HUES6 (cell line): ENCODE data around the gene INPP5D.

Experiments
- H3K27ac ChIP-seq: 2 replicates; pipeline ENCODE4 v1.7.0; 2013; ENCODE audit warnings: low read depth, mild to moderate bottlenecking, low read length, inconsistent platforms
- H3K27me3 ChIP-seq: 2 replicates; pipeline ENCODE4 v1.6.1; 2013; ENCODE audit warnings: low read length; ENCODE audit not compliant: control insufficient read depth, insufficient read depth
- H3K36me3 ChIP-seq: 2 replicates; pipeline ENCODE4 v1.6.1; 2013; ENCODE audit warnings: low read length; ENCODE audit not compliant: control insufficient read depth, insufficient read depth
- H3K4me1 ChIP-seq: 2 replicates; pipeline ENCODE4 v1.6.1; 2013; ENCODE audit warnings: low read length; ENCODE audit not compliant: control insufficient read depth, insufficient read depth
- H3K4me3 ChIP-seq: 2 replicates; pipeline ENCODE4 v1.5.1; 2013; ENCODE audit warnings: low read depth, low read length
- H3K9ac ChIP-seq: one replicate; pipeline ENCODE4 v1.6.1; 2013; ENCODE audit warnings: mild to moderate bottlenecking, low read length
- H3K9me3 ChIP-seq: 2 replicates; pipeline ENCODE4 v1.6.1; 2013; ENCODE audit warnings: low read depth, low read length; ENCODE audit not compliant: control insufficient read depth, insufficient read depth

Gene INPP5D

DNA sequence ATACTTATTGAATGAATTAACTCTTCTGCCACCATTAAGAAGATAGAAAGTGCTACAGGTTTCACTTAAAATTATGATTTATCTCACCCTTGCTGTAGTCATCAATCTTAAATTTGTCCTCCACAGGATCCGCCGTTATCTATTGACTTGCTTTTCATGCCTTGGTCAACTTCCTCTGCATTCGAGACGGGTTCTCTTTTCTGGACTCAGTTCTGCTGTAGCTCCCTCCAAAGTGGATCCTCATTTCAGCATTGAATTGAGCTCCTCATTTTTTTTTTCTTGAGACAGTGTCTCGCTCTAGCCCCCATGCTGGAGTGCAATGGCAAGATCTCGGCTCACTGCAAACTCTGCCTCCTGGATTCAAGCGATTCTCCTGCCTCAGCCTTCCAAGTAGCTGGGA lies 27.6 kb downstream of the INPP5D start:
- Histone ChIP-seq H3K27me3 (no peaks in the 10 kb centered on the region), H3K36me3 (no peaks in the 10 kb centered on the region), H3K9ac (no peak overlapping the region), H3K4me3 (no peak overlapping the region), H3K27ac (no peak overlapping the region), H3K9me3 (no peaks in the 10 kb centered on the region), H3K4me1 (peaks cover 7% of the 10 kb centered on the region; the same call in 1 of the 2 replicates)

DNA sequence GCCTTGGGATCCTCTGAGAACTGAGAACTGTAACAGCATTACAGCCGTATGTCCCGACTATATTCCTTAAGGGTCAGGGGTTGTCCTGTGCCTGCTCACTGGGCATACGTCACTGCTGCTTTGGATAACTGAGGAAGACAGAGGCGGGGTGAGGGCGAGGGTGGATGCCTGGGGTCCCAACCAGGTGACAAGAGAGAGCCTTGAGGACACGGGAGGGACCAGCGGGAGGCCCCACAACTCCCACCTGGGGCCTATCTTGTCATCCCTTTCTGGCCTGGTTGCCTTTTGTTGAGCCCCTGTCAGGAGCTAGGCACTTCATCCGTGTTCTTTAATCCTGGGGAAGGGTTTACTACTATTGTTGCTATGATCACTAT lies 28.8 kb downstream of the INPP5D start:
- H3K9me3 ChIP-seq: no peaks in the 10 kb centered on the region
- H3K27me3 ChIP-seq: no peaks in the 10 kb centered on the region
- H3K9ac ChIP-seq: no peak overlapping the region
- H3K4me1 ChIP-seq: no peaks in the 10 kb centered on the region
- no peak overlapping the region for H3K27ac ChIP-seq
- H3K36me3 ChIP-seq: no peaks in the 10 kb centered on the region
- H3K4me3 ChIP-seq: no peak overlapping the region

DNA sequence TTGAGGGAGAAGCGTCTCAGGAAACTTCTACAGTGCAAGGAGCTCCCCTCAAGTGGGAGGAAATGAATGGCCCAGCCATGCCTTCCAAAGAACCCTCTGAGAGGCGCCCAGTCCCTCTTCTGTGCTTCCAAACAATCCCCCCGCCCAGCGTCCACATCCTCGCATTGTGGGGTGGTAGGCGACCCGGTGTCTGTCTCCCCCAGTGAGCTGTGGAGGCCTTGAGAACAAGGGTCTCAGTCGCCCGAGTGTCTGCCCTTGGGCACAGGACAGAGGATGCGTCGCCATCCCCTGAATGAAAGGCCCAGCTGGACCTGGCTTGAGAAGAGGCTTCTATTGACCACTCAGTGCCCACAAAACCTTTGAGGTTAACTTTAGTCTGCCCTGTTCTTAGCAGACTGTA lies 29.7 kb downstream of the INPP5D start:
- Histone ChIP-seq H3K27me3 (no peaks in the 10 kb centered on the region), H3K9me3 (no peaks in the 10 kb centered on the region), H3K9ac (no peak overlapping the region), H3K4me1 (peaks cover 4% of the 10 kb centered on the region; the same call in 1 of the 2 replicates), H3K4me3 (no peak overlapping the region), H3K36me3 (no peaks in the 10 kb centered on the region), H3K27ac (no peak overlapping the region)

DNA sequence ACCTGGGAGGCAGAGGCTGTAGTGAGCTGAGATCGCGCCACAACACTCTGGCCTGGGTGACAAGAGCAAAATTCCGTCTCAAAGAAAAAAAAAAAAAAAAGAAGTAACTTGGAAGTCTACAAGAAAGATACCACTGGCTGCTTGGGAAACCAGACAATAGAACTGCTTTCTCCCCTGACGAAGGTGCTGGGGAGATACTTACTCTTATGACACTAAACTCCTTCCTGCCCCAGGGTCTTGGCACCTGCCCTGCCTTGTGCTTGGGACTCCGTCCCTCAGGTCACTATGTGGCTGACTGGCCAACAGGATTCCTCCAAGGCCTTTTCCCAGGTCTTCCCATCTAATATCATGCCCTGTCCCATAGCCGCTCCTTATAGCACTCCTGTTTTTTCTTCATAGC lies 30.7 kb downstream of the INPP5D start:
- H3K9me3 ChIP-seq: no peaks in the 10 kb centered on the region
- H3K27me3 ChIP-seq: no peaks in the 10 kb centered on the region
- peaks cover 4% of the 10 kb centered on the region; the same call in 1 of the 2 replicates for H3K4me1 ChIP-seq
- H3K4me3 ChIP-seq: no peak overlapping the region
- H3K9ac ChIP-seq: no peak overlapping the region
- H3K27ac ChIP-seq: no peak overlapping the region
- H3K36me3 ChIP-seq: no peaks in the 10 kb centered on the region

DNA sequence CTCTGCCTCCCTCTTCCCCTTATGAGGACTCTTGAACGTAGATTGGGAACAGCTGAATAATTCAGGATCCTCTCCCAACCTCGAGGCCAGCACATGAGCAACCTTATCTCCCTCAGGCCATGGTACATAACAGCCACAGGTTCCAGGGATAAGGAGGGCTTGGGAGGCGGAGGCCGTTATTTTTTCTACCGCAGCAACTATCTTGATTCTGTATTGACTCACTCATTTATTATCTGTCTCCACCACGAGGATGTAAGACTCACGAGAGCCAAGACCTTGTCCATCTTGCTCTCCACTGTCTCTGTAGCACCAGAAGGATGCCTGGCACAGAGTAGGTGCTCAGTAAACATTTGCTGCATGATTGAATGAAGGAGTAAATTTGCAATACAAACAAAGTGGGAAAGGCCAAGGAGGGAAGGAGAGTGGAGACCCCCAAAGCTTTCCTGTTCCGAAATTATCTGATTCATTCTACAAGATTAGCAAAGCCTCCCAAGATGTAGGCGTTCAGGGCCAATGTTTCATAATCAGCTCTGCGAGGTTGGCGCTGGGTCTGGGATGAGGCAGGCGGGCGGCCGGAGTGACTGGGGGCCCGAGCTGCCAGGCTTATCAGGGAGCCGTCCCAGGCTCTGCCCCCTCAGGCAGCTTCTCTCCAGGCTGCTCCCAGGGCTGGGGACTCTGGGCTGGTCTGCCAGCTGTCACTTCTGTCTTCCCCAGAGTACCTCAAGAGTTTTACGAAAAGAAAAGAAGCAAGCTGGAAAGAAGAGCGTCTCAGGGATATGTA lies 31.6 kb downstream of the INPP5D start:
- Histone ChIP-seq H3K27me3 (no peaks in the 10 kb centered on the region), H3K9me3 (no peaks in the 10 kb centered on the region), H3K36me3 (no peaks in the 10 kb centered on the region), H3K4me1 (peaks cover 4% of the 10 kb centered on the region; the same call in 1 of the 2 replicates), H3K27ac (no peak overlapping the region), H3K4me3 (no peak overlapping the region), H3K9ac (no peak overlapping the region)

DNA sequence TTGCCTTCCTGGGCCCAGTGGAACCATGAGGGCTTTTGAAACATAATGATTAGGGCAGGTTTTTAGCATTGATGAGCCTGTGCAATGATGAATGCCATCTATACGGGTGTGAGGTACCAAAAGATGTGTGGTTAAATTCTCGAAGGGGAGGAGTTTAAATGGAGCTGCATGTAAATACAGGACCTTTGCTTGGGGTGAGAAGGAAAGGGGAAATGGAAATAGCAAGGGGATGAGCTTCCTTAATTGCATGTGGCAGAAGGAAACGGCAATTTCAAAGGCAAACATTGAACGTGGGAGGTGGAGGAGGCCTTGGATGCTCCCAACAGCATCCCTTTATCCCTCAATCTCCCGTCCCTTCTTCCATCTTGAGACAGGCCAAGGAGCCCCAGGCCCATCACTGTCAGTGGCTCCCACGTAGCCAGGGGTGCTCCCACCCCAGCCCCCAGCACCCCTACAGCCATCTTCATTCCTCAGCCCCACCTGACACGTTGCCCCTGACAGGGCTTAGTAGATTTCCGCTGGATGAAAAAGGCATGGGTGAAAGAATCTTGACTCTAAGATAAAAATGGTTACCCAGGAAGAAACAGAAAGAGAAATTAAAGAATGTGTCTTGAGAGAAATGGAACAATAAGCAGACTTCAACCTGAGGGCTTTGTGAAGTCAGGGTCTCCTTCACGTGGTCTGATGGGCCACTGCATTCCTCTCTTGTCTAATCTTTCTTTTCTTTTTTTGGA lies 32.5 kb downstream of the INPP5D start:
- Histone ChIP-seq H3K36me3 (no peaks in the 10 kb centered on the region), H3K27ac (no peak overlapping the region), H3K4me1 (peaks cover 4% of the 10 kb centered on the region; the same call in 1 of the 2 replicates), H3K9ac (no peak overlapping the region), H3K9me3 (no peaks in the 10 kb centered on the region), H3K4me3 (no peak overlapping the region), H3K27me3 (no peaks in the 10 kb centered on the region)

DNA sequence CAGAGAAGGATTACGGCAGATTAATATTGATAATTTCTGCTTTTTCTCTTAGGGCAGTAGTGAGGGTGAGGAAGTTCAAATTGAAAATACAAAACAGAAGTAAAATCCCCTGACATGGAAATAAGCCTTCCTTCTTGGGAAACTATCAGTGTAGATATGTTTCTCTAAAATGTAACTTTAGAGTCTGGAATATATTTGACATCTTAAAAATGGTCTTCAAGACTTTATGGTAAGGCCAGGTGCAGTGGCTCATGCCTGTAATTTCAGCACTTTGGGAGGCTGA lies 33.0 kb downstream of the INPP5D start:
- H3K36me3 ChIP-seq: no peaks in the 10 kb centered on the region
- no peaks in the 10 kb centered on the region for H3K27me3 ChIP-seq
- H3K27ac ChIP-seq: no peak overlapping the region
- H3K9me3 ChIP-seq: no peaks in the 10 kb centered on the region
- H3K9ac ChIP-seq: no peak overlapping the region
- H3K4me1 ChIP-seq: peaks cover 4% of the 10 kb centered on the region; the same call in 1 of the 2 replicates
- H3K4me3 ChIP-seq: no peak overlapping the region

DNA sequence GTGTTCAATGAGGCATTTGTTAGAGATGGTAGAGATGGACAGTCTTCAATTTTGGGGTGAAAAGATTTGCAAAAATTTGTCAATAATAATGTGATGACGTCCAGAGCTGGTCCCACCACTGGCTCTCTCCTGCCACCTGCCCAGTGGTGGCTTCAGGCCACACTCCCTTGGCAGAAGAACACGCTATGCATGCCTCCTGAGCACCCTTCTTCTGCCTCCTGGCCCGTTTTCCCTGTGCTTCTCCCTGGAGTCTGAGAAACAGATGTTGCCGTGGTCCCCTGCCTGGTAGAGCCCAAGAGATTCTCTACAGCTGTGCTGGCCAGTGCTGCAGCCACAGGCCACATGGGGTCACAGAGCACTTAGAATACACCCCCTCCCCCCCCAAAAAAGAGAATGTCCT lies 33.6 kb downstream of the INPP5D start:
- Histone ChIP-seq H3K4me1 (peaks cover 4% of the 10 kb centered on the region; the same call in 1 of the 2 replicates), H3K36me3 (no peaks in the 10 kb centered on the region), H3K9me3 (no peaks in the 10 kb centered on the region), H3K9ac (no peak overlapping the region), H3K4me3 (no peak overlapping the region), H3K27ac (no peak overlapping the region), H3K27me3 (no peaks in the 10 kb centered on the region)

DNA sequence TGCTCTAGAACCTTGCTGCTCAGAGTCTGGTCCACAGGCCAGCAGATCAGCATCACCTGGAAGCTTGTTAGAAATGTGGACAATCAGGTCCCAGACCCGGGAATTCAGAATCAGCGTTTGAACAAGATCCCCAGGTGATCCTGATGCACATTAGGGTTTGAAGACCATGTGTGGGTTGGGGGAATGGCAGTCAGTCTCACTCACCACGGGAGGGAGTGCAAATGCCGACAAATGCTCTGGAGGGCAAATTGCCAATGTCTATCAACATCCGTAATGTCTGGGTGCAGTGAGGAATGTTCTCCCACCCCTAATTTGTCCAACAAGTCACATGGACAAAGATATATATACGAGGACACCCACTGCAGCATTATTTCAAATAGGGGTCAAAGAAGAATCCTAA lies 34.5 kb downstream of the INPP5D start:
- Histone ChIP-seq H3K36me3 (no peaks in the 10 kb centered on the region), H3K4me3 (no peak overlapping the region), H3K9ac (no peak overlapping the region), H3K4me1 (peaks cover 4% of the 10 kb centered on the region; the same call in 1 of the 2 replicates), H3K27ac (no peak overlapping the region), H3K27me3 (no peaks in the 10 kb centered on the region), H3K9me3 (no peaks in the 10 kb centered on the region)

DNA sequence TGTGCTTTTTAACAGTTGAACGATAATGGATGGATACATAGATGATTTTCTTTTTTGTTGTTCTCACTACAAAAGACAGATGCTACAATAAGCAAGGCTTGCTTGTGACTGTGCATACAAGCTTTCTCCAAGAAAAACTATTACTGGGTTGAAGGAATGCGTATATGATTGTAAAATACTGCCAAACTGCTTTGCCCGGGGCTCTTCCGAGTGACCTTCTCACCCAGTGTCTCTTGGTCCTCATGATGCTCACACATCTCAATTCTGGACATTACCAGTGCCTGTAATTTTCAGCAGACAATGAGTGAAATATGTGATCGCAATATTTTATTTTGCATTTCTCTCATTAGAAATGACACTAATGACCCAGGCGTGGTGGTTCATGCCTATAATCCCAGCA lies 35.9 kb downstream of the INPP5D start:
- no peak overlapping the region for H3K27ac ChIP-seq
- H3K9me3 ChIP-seq: no peaks in the 10 kb centered on the region
- no peaks in the 10 kb centered on the region for H3K27me3 ChIP-seq
- no peak overlapping the region for H3K9ac ChIP-seq
- H3K36me3 ChIP-seq: no peaks in the 10 kb centered on the region
- H3K4me1 ChIP-seq: peaks cover 4% of the 10 kb centered on the region; the same call in 1 of the 2 replicates
- H3K4me3 ChIP-seq: no peak overlapping the region

DNA sequence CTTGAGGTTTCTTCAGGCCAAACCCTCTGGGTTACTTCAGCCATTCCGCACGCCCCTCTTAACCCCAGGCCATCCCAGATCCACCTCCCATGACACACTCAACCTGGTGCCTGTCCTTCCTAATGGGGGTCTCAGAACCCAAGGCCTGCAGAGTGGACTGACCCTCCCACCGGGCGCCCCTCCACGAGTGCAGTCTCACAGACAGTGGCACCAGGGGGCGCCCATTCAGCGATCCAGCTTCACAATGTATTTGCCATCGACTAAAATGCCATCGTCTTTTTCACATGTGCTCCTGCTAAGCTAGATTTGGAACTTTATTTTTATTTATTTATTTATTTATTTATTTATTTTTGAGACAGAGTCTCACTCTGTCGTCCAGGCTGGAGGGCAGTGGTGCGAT lies 38.5 kb downstream of the INPP5D start:
- Histone ChIP-seq H3K9ac (no peak overlapping the region), H3K9me3 (no peaks in the 10 kb centered on the region), H3K4me3 (no peak overlapping the region), H3K36me3 (no peaks in the 10 kb centered on the region), H3K27ac (no peak overlapping the region), H3K4me1 (peaks cover 4% of the 10 kb centered on the region; the same call in 1 of the 2 replicates), H3K27me3 (no peaks in the 10 kb centered on the region)
